Keratinocyte (primary cell): ENCODE data around the gene ZNF653. TPM values are rescaled to one million over a fixed set of nuclear protein-coding genes. Genes with fewer than 3 reads are reported as not detected.

Experiments used
- DNase-seq: peaks from one replicate; pipeline ENCODE4 v3.0.0-alpha.2; 2011; ENCODE audit warnings: low read depth, missing footprints, low spot score
- FAIRE-seq: peaks from 2 replicates; lab custom pipeline; 2011; peaks lifted over from hg19 to GRCh38; lab: Jason Lieb, UNC
- H2AFZ ChIP-seq: 2 replicates; pipeline ENCODE4 v1.6.0; 2012; ENCODE audit warnings: low read length, control low read depth, inconsistent platforms; ENCODE audit not compliant: control insufficient read depth
- H3K27ac ChIP-seq: 2 replicates; pipeline ENCODE4 v1.5.1; 2011; ENCODE audit warnings: low read length; ENCODE audit not compliant: control insufficient read depth, insufficient read depth
- H3K27me3 ChIP-seq: 3 replicates; pipeline ENCODE4 v1.6.0; 2011; ENCODE audit warnings: low read length; ENCODE audit not compliant: control insufficient read depth, insufficient read depth; ENCODE audit errors: extremely low read depth
- H3K36me3 ChIP-seq, 2 experiments: 2 replicates in 1 of 2; 3 replicates in 1 of 2; pipeline ENCODE4 v1.5.1; 2011; ENCODE audit warnings: low read length in 2 of 2, mild to moderate bottlenecking in 1 of 2; ENCODE audit not compliant: control insufficient read depth in 2 of 2, insufficient read depth in 2 of 2; ENCODE audit errors: extremely low read depth in 1 of 2
- H3K4me1 ChIP-seq: 3 replicates; pipeline ENCODE4 v1.5.1; 2011; ENCODE audit warnings: low read length; ENCODE audit not compliant: control insufficient read depth, insufficient read depth; ENCODE audit errors: extremely low read depth
- H3K4me2 ChIP-seq: 3 replicates; pipeline ENCODE4 v1.6.0; 2011; ENCODE audit warnings: low read depth, low read length; ENCODE audit not compliant: control insufficient read depth, insufficient read depth; ENCODE audit errors: extremely low read depth
- H3K4me3 ChIP-seq, 3 experiments: fragments of 200-600 bp in 1 of 3; sonication (generic) in 1 of 3; 2 replicates in 2 of 3; 3 replicates in 1 of 3; pipeline ENCODE4 v1.5.1; 2011 to 2016; ENCODE audit warnings: low read length in 3 of 3, mild to moderate bottlenecking in 3 of 3, control low read depth in 2 of 3, inconsistent platforms in 1 of 3, low read depth in 1 of 3, mixed read lengths in 1 of 3, mixed run types in 1 of 3, moderate library complexity in 1 of 3; ENCODE audit not compliant: control insufficient read depth in 2 of 3, insufficient read depth in 2 of 3; ENCODE audit errors: extremely low read depth in 1 of 3
- H3K79me2 ChIP-seq: 2 replicates; pipeline ENCODE4 v1.6.0; 2012; ENCODE audit warnings: low read length; ENCODE audit not compliant: control insufficient read depth, insufficient read depth
- H3K9ac ChIP-seq: 3 replicates; pipeline ENCODE4 v1.6.0; 2011; ENCODE audit warnings: low read length; ENCODE audit not compliant: control insufficient read depth, insufficient read depth; ENCODE audit errors: extremely low read depth
- H3K9me1 ChIP-seq: 3 replicates; pipeline ENCODE4 v1.6.0; 2011; ENCODE audit warnings: low read length; ENCODE audit not compliant: control insufficient read depth, insufficient read depth; ENCODE audit errors: extremely low read depth
- H3K9me3 ChIP-seq: 2 replicates; pipeline ENCODE4 v1.5.1; 2012; ENCODE audit warnings: low read depth, low read length; ENCODE audit not compliant: control insufficient read depth
- H4K20me1 ChIP-seq: 3 replicates; pipeline ENCODE4 v1.6.0; 2011; ENCODE audit warnings: low read length; ENCODE audit not compliant: control insufficient read depth, insufficient read depth; ENCODE audit errors: extremely low read depth
- CTCF ChIP-seq, 3 experiments: IDR thresholded peaks in 1 of 3; conservative IDR thresholded peaks in 1 of 3; optimal IDR thresholded peaks in 1 of 3; 2 replicates in 2 of 3; 3 replicates in 1 of 3; pipeline versions ENCODE3 to v1.5.1; 2011; ENCODE audit warnings: low read length in 3 of 3, mild to moderate bottlenecking in 3 of 3, moderate library complexity in 2 of 3, control low read depth in 1 of 3, inconsistent platforms in 1 of 3; ENCODE audit not compliant: insufficient read depth in 2 of 3; ENCODE audit errors: extremely low read depth in 1 of 3
- EZH2 ChIP-seq: IDR thresholded peaks from one replicate; pipeline ENCODE4 v1.6.1; 2012; ENCODE audit warnings: inconsistent platforms, mild to moderate bottlenecking, low read length, moderate library complexity
- dilution Hi-C: fragments of 300-500 bp; cut with MboI; formaldehyde crosslinking; loops from one replicate; pipeline ENCODE4 v1.7.0; 2020; ENCODE audit warnings: low sequenced_read_pairs; ENCODE audit not compliant: extremely low pct_ligation_motif_present
- polyA plus RNA-seq, 5 experiments: library from polyadenylated mRNA; depleted of rRNA in 3 of 5; stranded (reverse) in 3 of 5; stranded (forward) in 1 of 5; unstranded in 1 of 5; fragments of >200 nt; gene quantifications; 1 replicate in 1 of 5; 2 replicates in 3 of 5; 3 replicates in 1 of 5; pipeline versions ENCODE4 v1.2.1 to v1.2.3, GENCODE V29; 2011 to 2012; ENCODE audit warnings: missing spikeins in 2 of 5, low read depth in 1 of 5, low replicate concordance in 1 of 5

Gene ZNF653
- polyA plus RNA-seq, 1 donor (not counting 4 experiments of a cell fraction or from before 2014, with no cell fraction given): 3.8 TPM

GRCh38 chr19:11451871-11452619 is 53.6 kb downstream of the ZNF653 start:
- Histone ChIP-seq H3K79me2 (no peaks in the 10 kb centered on the region), H3K4me2 (no peak overlapping the region), H3K4me3 (no peak overlapping the region), H3K9me1 (no peaks in the 10 kb centered on the region), H3K9me3 (no peaks in the 10 kb centered on the region), H4K20me1 (no peaks in the 10 kb centered on the region), H3K9ac (no peak overlapping the region), H2AFZ (no peak overlapping the region), H3K27ac (no peak overlapping the region), H3K36me3 (peaks cover 13 to 14% of the 10 kb centered on the region in 2 experiments), H3K4me1 (no peaks in the 10 kb centered on the region), H3K27me3 (no peaks in the 10 kb centered on the region)
- FAIRE-seq (no peak), DNase-seq (no peak)
- TF ChIP-seq CTCF (optimal IDR thresholded peaks at IDR 0.05 in 1 of 3, IDR thresholded peaks at IDR 0.05 in 1 of 3, conservative IDR thresholded peaks at IDR 0.05 in 1 of 3; ENCODE audit: extremely low read depth in 1 of 3, insufficient read depth in 2 of 3, low read length in 3 of 3): no peak
- no peak for TF ChIP-seq EZH2
- dilution Hi-C loops: no loop called here

GRCh38 chr19:11451327-11451870 is 54.2 kb downstream of the ZNF653 start:
- Histone ChIP-seq H3K79me2 (no peaks in the 10 kb centered on the region), H3K36me3 (peaks cover 14 to 18% of the 10 kb centered on the region in 2 experiments), H2AFZ (no peak overlapping the region), H3K4me2 (no peak overlapping the region), H3K9me1 (no peaks in the 10 kb centered on the region), H3K4me3 (no peak overlapping the region), H3K27me3 (no peaks in the 10 kb centered on the region), H3K4me1 (no peaks in the 10 kb centered on the region), H3K27ac (no peak overlapping the region), H3K9ac (no peak overlapping the region), H3K9me3 (no peaks in the 10 kb centered on the region), H4K20me1 (no peaks in the 10 kb centered on the region)
- DNase-seq: no peak
- TF ChIP-seq EZH2 (no peak), CTCF (optimal IDR thresholded peaks at IDR 0.05 in 1 of 3, IDR thresholded peaks at IDR 0.05 in 1 of 3, conservative IDR thresholded peaks at IDR 0.05 in 1 of 3; ENCODE audit: extremely low read depth in 1 of 3, insufficient read depth in 2 of 3, low read length in 3 of 3) (no peak)
- dilution Hi-C loops: no loop called here
- FAIRE-seq: no peak
